SK-MEL-5 (cell line): ENCODE results near the gene CSPG4. TPM values are rescaled to one million over a fixed set of nuclear protein-coding genes. Genes with fewer than 3 reads are reported as not detected.
A peak's percentile ranks its signal among the peaks of the same experiment; 100 is the strongest.
"Not testable (repeated sequence)": the region's sequence is repeated elsewhere in the genome, so short reads cannot be mapped to it uniquely, and the experiment has no call there.

ENCODE experiments used
- DNase-seq: peaks from one replicate; pipeline ENCODE4 v3.0.0-alpha.2; 2016; ENCODE audit warnings: low read depth, low spot score
- in situ Hi-C: cut with HindIII; loops from 2 replicates; pipeline ENCODE4 v1.10.0; 2016; ENCODE audit warnings: low sequenced_read_pairs, high pct_unique_total_duplicates, low pct_unique_long_range_greater_than_20kb
- total RNA-seq: library from RNA; depleted of rRNA; stranded (reverse); fragments of >200 nt; shearing (Covaris generic); gene quantifications from 2 replicates; pipeline ENCODE4 v1.2.3, GENCODE V29; 2014

Gene CSPG4
- total RNA-seq, 1 experiment from 2014 or later: 11.8 TPM

DNA sequence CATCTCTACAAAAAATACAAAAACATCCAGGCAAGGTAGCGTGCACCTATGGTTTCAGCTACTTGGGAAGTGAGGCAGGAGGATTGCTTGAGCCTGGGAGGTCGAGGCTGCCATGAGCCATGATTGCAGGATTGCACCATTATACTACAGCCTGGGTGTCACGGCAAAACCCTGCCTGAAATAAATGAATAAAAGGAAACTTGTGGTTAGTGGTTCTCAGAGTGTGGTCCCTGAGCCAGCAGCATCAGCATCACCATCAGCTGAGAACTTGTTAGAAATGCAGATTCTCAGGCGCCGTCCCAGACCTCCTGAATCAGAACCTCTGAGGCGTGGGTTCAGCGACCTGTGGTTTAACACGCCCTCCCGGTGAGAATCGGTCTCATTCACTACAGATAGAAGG is 36.2 kb upstream of the CSPG4 start:
- DNase-seq, in situ Hi-C loops: not testable (repeated sequence)

DNA sequence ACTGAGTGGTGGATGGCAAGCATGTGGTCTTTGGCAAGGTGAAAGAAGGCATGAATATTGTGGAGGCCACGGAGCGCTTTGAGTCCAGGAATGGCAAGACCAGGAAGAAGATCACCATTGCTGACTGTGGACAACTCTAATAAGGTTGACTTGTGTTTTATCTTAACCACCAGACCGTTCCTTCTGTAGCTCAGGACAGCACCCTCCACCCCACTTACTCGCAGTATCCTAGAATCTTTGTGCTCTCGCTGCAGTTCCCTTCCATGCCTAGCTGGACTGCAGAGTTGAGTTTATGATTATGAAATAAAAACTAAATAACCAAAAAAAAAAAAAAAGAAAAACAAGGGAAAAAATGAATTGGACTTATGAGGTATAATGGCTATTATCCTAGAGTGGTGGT is 34.5 kb upstream of the CSPG4 start:
- DNase-seq, in situ Hi-C loops: not testable (repeated sequence)

DNA sequence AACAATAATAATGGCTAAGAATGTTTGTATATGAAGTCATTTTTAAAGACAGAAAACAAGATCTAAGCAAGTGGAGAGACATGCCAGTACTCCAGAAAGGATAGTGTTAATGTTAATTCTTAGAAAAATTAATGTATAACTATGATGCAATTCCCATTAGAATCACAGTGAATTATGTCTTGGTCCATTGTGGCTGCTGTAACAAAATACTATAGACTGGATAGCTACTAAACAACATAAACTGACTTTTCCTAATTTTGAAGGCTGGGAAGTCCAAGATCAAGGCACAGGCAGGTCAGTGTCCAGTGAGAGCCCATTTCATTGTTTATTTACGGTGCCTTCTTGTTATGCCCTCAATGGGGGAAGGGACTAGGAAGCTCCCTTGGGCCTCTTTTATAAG is 32.7 kb upstream of the CSPG4 start:
- in situ Hi-C loops: no loop called here
- DNase-seq: no peak

DNA sequence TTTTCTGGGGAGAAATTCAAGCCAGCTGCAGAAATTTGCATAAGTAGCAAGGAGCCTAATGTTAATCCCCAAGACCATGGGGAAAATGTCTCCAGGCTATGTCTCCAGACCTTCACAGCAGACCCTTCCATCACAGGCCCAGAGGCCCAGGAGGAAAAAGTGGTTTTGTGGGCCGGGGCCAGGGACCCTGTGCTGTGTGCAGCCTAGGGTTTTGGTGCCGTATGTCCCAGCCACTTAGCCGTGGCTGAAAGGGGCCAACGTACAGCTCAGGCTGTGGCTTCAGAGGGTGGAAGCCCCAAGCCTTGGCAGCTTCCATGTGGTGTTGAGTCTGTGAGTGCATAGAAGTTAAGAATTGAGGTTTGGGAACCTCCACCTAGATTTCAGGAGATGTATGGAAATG is 29.7 kb upstream of the CSPG4 start:
- DNase-seq, in situ Hi-C loops: not testable (repeated sequence)

DNA sequence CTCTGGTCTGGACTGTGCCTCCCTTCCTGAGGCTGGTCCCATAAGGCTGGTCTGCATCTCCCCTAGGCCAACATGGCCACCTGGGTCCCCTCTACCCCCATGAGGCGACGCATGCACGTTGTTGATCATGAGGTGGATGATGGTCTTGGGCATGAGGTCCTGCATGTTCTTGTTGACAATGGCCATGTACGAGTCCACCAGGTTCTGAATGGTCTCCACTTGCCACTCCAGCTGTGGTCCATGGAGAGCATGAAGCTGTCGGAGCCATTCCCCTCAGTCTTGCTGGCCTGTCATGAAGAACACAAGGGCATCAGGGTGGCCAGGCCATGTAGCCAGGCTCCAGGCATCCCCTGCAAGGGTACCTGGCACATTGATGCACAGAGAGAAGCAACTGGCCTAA is 27.1 kb upstream of the CSPG4 start:
- in situ Hi-C loops: no loop called here
- no peak for DNase-seq

DNA sequence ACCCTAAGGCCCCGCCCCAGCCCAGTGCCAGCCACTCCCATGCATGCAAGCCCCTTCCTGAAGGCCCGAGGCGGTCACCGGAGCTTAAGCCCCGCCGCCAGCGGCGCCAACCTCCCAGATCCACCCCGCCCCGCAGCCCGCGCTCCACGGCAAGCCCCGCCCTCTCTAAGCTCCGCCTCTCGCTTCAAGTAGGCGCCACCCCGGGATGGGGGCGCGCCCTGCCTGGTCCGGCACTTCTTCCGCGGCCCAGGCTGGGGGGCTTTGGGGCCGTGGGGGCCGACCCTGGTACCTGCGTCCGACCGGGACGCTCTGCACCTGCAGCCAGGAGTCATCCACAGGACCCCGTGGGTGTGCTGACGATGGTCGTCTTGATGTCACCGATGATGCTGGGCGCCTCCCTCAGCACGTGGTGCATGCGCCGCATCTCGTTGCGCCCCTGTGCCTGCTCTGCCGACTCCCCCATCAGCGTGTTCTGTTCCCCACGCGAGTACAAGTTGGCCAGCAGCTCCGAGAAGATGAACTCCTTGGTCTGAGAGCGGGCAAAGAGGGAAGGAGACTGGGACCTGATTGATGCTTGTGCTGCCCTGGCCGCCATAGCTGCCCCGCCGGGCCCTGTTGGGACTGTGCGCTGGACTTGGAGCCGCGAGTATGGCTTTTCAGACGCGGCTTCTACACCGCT is 26.1 kb upstream of the CSPG4 start:
- in situ Hi-C loops: no loop called here
- DNase-seq: peak; percentile 88

DNA sequence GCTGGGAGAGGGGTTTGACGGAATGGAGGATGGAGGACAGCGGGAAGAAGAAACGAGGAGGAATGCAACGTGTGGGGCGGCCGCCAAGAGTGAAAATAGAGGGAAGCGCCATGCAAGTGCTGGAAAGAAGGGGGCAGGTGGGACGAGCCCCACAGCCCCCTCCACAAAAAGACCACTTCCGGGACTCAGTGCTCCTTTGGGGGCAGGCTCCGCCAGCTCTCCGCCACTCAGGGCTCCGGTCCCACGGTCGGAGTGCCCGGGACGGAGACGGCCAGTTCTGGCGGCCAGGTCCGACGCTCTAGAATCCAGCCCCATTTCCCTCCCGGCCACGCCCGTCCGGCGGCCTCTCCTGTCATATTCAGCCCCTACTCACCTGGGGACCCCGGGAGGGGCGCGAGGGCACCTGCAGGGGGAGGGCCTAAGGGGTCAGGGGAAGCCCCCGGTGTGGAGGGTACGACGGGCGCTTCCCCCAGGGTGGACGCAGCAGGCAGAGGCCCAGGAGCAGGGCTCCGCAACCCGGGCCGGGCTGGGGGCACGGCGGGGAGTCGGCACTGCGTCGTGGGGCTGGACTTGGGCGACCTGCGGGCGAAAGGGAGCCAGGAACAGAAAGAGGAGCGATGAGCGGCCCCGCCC is 25.5 kb upstream of the CSPG4 start:
- in situ Hi-C loops: no loop called here
- DNase-seq: no peak

DNA sequence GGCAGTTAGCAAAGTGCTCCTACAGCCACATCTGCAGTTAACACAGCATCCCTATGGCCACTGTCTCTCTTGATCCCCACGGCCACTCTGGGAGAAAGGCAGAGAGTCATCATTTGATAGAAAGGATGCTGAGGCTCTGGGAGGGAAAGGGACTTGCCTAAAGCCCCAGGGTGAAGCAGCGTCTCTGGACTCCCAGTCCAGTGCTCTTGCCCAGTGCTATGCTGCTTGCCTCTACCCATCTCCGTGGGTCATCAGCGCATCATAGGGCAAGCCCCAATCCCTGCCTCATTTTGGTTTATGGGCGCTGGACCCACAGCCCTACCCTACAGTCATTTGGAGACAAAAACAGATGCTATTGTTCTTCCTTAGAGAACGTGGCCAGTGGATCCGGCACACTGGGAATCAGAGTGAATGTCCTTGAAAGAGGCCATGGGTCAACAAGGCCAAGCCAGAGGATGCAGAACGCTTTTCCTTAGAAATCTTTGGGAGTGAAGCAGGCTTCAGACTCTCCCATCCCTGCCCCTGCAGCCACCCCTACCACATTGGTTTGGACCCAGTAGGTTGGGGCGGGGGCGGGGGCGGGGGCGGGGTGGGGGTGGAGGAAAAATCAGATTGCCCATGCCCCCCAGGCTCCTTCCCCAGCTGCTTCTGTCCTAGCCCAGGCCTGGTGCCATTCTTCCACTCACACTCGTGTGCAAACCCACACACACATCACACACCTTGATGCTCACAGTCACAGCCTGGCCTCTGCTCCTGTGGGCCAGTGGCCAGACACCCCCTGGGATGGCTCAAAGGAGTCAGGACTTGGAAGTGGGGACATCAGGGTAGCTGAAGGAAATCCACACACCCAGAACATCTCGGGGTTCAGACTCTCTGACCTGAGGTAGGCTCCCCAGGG is 24.7 kb upstream of the CSPG4 start:
- in situ Hi-C loops, DNase-seq: not testable (repeated sequence)

DNA sequence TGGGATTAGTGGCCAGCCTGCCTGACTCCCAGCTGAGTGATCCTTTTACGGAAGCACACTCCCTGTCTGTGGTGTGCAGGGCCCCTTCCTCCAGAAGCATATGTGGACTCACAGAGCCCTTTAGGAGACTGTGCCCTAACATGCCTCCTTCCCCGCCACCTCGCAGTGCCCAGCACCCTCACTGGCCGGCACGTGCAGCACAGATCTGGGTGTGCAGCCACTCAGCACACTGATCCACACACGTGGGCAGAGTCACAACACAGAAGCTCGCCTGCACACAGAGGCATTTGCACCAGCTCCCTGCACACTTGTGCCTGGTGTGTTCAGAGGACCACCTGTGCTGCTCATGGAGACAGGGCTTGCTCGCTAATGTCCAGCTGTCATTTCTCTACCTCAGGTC is 23.6 kb upstream of the CSPG4 start:
- in situ Hi-C loops: no loop called here
- no peak for DNase-seq

DNA sequence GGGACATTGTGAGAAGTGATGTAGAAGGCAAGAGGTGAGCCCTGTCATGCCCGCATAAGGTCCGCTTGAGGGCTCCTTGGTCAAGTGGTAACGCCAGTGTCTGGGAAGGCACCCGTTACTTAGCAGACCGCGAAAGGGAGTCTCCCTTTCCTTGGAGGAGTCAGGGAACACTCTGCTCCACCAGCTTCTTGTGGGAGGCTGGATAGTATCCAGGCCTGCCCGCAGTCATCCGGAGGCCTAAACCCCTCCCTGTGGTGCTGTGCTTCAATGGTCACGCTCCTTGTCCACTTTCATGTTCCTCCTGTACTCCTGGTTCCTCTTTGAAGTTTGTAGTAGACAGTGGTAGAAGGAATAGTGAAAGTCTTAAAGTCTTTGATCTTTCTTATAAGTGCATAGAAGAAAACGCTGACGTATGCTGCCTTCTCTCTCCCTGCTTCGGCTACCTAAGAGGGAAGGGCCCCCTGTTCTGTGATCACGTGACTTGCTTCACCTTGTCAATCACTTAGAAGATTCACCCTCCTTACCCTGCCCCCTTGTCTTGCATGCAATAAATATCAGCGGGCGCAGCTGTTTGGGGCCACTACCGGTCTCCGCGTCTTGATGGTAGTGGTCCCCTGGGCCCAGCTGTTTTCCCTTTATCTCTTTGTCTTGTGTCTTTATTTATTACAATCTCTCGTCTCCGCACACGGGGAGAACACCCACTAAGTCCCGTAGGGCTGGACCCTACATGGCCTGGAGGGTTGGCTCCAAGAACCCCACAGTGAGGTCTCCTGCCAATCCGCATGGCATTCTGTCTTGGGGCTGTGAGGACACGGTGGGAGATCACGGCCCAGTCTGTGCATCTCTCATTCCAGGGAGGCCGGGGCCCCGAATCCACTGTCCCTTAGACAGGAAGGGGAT is 22.5 kb upstream of the CSPG4 start:
- DNase-seq, in situ Hi-C loops: not testable (repeated sequence)

DNA sequence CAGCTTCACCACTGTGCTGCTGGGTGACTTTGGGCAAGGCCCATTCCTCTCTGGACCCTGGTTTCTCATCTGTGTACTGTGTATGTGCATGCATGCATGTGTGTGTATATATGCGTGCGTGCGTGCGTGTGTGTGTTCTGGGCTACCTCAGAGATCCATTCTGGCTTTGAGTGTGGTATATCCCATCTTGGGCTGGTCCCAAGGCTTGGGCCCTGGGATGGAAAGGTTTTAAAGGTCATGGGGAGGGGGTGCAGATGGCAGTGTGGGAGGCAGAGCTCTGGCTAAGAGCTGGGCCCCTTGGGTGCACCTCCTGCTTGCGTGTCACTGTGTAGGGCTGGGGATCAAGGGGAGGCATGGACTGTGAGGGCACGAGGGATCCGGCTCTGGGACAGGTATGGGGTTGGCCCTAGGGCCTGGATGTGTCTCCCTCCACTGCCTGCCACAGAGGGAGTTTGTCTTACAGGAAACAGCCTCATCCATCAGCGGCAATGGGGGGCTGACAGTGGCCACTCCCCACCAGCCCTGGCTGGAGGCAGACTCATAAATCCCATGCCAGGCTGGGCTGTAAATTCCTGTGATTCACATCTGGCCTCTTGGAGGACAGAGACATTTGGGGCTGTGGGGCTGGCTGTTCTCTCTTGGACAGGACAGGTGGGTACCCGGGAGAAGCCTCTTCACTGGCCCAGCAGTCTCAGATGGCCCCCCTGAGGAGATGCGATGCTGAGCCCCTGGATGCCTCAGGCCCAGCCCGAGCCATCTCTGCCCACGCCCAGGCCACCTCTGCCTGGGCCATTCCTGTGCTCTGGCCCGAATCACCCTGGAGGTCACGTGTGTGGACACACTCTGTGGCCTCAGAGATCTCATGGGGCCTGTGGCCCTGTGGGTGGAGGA is 21.4 kb upstream of the CSPG4 start:
- DNase-seq: no peak
- in situ Hi-C loops: no loop called here

DNA sequence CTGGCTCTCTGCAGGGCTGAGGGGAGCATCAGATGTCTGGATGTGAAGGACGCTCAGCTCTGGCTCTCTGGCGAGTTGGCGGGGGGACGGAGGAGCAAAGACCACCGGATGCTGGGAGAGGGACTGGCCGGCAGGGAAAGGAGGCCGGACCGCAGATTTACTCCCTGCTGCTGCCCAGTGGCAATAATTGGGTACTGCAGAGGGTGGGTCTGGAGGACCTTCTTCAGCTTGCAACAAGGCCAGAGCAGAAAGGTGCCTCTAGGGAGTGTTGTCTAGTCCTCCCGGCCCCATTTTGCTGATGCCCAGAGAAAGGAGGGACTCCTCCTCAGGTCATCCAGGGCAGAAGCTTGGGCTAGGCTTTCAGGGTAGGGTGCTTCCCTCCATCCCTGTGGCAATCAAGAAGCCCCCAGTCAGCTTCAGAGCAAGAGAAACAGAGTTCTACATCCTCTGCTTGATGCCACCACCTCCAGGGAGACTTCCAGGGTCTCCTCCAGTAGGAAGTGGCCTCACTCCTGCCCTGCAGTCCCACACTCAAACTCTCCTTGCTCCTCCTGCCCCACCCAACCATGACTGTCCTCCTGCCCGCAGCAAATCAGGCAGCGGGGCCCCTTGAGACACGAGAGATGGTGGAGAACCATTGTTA is 20.3 kb upstream of the CSPG4 start:
- peak; percentile 76 for DNase-seq
- in situ Hi-C loops: no loop called here

DNA sequence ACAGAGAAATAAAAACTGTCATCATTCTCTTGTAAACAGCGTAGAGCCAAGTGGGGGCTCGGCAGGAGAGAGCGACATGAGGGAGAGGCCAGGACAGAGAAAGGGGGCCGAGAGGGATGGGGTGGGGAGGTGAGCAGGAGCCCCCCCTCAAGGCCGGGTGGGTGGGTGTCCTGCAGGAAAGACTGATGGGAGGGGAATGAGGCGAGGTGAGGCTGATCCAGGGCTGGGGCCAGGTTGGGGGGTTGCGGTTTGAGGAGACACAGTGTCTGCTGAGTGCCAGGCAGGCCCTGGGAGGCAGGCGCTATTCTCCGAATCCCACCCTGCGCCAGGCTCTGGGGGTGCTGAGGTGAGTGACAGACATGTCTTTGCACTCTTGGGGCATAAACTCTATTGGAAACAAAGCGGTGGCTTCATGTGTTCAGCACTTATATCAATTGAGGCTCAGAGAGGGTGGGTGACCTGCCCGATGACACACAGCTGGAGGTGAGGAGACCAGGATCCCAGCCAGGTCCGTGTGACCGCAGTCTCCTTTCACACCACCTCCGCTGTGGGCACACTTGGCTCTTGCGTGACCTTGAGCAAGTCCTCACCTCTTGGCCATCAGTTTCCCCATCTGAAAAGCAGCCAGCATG is 19.6 kb upstream of the CSPG4 start:
- in situ Hi-C loops: no loop called here
- no peak for DNase-seq

DNA sequence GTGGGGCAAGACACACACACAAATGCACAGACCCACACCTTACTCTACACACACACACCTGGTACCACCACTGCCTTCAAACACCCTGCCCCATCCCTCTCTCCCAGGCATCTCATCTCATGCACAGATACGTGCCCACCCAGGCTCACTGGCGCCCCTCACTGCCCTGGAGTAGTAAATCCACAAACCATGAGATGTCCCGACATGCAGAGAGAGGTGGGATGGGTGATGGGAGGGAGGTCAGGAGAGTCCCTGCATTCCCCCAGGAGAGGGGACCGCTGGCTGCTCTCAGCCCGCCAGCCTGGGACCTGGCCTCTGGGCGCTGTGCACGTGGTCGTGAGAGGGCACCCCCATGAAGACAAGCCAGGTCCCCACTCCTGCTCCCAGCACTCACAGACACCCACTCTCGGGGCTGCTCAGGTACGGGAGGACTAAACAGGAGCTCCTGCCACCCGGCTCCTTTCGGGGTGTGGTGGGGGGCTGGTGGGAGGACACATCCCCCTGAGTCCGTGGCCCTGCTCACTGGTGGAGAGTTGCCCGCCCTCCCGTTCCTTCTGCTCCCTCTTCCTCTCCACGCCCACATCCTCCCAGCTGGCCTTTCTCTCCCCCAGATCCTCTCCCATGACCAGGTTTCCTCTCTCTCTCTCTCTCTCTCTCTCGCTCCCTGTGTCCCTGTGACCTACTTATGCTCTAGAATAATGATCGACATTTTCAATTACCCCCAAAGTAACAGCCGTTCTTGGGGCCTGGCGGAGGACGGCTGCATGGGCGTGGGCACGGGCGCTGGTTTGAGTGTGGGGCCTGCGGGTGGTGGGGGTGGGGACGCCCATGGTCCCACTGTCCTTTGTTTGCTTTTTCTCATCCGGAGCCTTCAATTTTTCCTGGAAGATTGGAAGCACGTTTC is 18.9 kb upstream of the CSPG4 start:
- in situ Hi-C loops: no loop called here
- DNase-seq: no peak
